Ramos (cell line): Measurements from ENCODE around the gene TOP2B.

Experiments used
- in situ Hi-C: fragments of 300-500 bp; cut with MboI; formaldehyde crosslinking; loops from one replicate; pipeline ENCODE4 v1.14.3; 2022; ENCODE audit warnings: low sequenced_read_pairs; ENCODE audit not compliant: unreplicated experiment

Gene TOP2B

GRCh38 chr3:25674670-25675069, 10.0 kb upstream of the TOP2B start:
- in situ Hi-C loops = no loop called here

- in situ Hi-C loops = no loop called here
Measured at GRCh38 chr3:25673738-25674298, 9.1 kb upstream of the TOP2B start.

GRCh38 chr3:25665315-25666280, 891 bp upstream of the TOP2B start:
- in situ Hi-C loops = no loop called here

- in situ Hi-C loops = no loop called here
Measured at GRCh38 chr3:25663869-25664811, 567 bp downstream of the TOP2B start.

DNA sequence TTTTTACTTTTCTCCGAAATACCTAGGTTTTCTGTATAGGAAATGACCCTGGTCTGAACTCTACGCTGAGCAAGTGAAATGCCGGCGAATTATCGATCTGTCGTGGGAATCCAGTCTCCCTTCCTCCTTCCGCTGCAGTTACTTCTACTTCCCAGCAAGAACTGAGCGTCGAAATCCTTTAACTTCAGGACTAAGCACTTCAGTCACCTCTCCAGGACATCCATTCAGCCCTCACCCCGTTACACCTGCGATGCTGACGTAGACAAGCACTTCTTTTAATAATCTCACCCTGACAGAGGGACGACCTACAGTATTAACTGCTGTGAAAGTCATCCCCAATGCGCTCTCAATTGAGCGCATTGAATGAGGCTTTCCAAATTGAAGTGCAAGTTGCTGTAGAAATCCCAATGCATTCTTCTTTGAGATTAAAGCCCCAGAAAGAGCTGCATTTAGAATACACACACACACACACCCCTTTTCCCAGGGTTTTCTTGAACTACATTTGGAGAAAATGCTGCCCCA, 1.3 kb downstream of the TOP2B start:
- in situ Hi-C loops = no loop called here

DNA sequence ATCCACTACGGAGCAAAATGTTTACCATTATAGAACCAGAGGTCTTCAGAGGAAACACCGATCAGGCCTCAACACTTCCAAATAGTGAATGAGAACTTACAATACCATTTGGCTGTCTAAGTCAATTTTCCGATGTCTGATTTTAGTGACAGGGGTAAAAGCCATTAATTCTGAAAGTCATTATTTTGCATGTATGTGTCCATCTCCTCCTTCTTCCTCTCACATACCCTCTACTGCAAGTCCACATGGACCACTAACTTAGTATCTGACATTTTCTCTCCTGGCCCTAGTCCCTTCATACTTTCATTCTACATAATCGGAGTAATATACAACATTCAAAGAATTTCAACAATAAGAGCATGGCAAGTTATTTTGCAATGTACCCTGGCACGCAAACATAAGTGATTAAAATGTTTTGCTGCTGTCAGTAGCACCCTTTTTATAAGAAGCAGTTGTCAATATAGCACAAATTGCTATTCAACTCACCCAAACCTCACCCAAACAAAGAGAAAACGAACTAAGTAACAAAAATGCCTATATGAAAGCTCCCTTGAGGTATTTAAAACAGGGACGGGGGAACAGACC, 1.9 kb downstream of the TOP2B start:
- in situ Hi-C loops = no loop called here

DNA sequence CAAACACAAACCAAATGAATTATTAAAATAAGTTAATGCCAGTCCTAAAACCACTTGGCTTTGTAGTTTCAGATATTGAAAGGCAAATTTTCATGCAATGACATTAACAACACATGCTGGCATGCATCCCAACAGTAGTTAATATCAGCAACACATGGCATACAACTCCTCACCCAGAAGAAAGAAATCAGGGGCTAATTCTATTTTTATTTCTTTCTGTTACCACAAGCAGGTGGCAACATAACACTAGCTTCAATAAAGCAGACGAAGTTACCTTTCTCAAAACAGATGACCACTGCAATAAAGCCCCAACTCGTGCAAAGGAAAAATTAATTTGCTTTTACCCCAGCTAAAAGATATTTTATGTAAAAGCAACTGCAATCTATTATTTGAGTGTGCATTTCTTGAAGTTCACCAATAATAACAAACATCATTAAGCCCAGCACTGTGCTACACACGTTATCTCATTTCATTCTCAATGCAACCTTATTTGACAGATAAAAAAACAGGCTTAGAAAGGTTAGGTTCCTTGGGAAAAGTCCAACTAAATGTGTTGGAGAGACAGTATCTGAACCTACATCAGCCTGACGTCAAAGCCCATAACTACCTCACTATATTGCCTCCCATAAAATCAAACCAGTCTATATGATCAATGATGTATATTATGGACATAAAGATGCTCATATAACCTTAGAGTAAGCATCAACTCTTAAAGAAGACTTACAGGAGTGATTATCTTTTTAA, 2.8 kb downstream of the TOP2B start:
- in situ Hi-C loops = no loop called here

GRCh38 chr3:25658836-25659235, 5.9 kb downstream of the TOP2B start:
- in situ Hi-C loops = loop anchor here (10.0 kb wide), 2 partner anchors 116 to 196 kb away; no protein-coding TSS in a partner anchor

GRCh38 chr3:25657293-25657692, 7.4 kb downstream of the TOP2B start:
- in situ Hi-C loops = loop anchor here (10.0 kb wide), 2 partner anchors 118 to 198 kb away; no protein-coding TSS in a partner anchor

GRCh38 chr3:25655659-25656058, 9.0 kb downstream of the TOP2B start:
- in situ Hi-C loops = loop anchor here (10.0 kb wide), 2 partner anchors 119 to 199 kb away; no protein-coding TSS in a partner anchor

DNA sequence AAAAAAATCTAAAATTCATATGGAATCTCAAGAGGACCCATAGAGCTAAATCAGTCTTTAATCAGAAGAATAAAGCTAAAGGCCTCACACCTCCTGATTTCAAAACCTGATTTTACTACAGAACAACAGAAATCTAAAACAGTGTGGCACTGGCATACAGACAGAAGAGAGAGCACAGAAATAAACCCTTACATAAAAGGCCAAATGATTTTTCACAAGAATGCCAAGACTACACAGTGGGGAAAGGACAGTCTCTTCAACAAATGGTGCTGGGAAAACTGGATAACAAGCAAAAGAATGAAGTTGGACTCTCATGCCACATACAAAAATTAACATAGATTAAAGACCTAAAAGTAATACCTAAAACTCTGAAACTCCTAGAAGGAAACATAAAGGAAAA, 10.1 kb downstream of the TOP2B start:
- in situ Hi-C loops = loop anchor here (10.0 kb wide), 2 partner anchors 120 to 200 kb away; no protein-coding TSS in a partner anchor

- in situ Hi-C loops = loop anchor here (10.0 kb wide), 2 partner anchors 121 to 201 kb away; no protein-coding TSS in a partner anchor
Measured at GRCh38 chr3:25653322-25653721, 11.4 kb downstream of the TOP2B start.

GRCh38 chr3:25652921-25653320, 11.8 kb downstream of the TOP2B start:
- in situ Hi-C loops = loop anchor here (10.0 kb wide), 2 partner anchors 122 to 202 kb away; no protein-coding TSS in a partner anchor

DNA sequence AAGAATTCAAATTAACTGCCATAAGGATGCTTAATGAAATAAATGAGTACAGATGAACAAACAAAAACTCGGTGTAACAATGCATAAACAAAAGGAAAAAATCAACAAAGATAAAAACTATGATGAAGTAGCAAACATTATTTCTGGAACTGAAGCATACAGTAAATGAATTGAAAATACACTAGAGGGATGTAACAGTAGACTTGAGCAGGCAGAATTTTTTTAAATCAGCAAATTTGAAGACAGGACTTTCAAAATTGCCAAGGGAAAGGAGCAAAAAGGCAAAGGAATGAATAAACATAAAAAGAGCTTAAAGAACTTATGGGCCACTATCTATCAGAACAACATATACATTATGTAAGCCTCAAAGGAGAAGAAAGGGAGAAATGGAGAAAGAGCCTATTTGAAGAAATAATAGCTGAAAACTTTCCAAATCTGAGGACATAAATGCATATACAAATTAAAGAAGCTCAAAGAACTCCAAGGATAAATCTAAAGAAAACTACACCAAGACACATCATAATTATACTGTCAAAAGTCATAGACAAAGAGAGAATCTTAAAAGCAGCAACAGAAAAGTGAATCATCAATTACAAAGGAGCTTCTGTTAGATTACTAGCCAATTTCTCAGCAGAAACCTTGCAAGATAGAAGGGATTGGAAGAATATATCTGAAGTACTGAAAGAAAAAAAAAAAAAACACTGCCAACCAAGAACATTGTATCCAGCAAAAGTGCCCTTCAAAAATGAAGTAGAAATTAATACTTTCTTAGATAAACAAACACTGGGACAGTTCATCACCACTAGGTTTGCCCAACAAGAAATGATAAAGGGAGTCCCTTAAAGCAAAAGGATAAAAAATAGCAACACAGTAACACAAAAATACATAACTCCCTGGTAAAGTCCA, 15.5 kb downstream of the TOP2B start:
- in situ Hi-C loops = no loop called here

GRCh38 chr3:25648107-25648535, 16.6 kb downstream of the TOP2B start:
- in situ Hi-C loops = no loop called here

DNA sequence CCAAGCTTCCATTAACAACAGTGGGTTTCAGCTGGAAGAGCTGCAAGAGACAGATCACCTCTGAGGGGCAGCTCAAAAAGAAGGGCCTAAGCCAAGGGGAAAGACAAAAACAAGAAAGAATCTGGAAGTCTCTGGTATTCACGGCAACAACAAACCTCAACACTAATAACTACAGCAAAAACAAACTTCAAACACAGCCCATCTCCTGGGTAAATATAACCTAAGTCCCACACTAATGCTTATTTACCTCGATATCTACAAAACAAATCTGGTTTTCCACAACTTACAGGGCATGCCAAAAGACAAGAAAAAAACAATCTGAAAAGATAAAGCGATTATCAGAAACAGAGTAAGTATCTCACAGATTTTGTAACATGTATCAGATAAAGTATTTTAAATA, 29.7 kb downstream of the TOP2B start:
- in situ Hi-C loops = no loop called here

- in situ Hi-C loops = no loop called here
Measured at GRCh38 chr3:25633919-25634318, 30.8 kb downstream of the TOP2B start.

DNA sequence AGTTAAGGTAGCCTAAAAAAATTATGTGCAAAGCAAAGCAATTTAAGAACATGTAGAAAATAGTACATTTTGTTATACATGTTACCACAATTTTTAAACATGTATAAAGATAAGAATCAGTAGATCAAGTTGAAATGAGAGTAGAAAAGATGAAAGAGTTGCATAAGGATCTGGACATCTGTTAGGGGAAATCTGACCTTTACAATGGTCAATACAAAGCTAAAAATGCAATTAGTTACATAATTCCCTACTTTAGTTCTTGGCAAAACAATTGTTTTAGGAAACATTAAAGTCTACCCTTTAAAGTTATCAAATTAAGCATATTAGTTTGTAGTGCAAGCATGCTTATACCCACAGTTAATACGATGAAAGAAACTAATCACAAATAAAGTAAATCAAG, 32.7 kb downstream of the TOP2B start:
- in situ Hi-C loops = no loop called here
